Measurements from ENCODE around the gene G0S2. TPM values are rescaled to one million over a fixed set of nuclear protein-coding genes. Genes with fewer than 3 reads are reported as not detected.

The G0S2 gene
- total RNA-seq, 1 experiment from 2014 or later: 9.0 TPM

GRCh38 chr1:209667103-209667502 is 8.1 kb upstream of the G0S2 start:
- intact Hi-C loops (cut with micrococcal nuclease; ENCODE audit: unreplicated experiment): no loop called here

DNA sequence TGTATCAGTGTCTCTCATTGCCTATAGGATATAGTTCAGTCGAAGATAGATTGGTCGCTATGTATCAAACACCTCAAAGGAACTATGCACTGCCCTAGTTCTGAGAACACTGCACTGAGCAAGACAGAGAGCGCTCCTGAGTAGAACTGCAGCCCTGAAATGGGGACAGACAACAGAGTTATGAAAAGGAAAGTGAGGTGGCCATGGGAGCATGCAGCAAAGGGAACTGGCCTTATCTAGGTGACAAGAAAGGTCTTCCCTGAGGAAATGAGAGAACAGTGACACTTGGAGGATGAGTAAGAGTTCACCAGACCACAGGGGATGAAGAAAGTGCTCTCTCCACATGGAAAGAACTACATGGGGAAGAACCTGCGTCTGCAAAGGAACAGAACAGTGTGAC is 7.5 kb upstream of the G0S2 start:
- TF ChIP-seq EZH2 (IDR thresholded peaks at IDR 0.05; ENCODE audit: borderline replicate concordance, low read depth, low read length, poor library complexity, severe bottlenecking) (no peak), CTCF (conservative IDR thresholded peaks at IDR 0.05; ENCODE audit: low read depth, low read length) (no peak)
- ChIA-PET CTCF (no interaction called here), POLR2A (ENCODE audit: low non-redundant PET) (no interaction called here)
- no peak for DNase-seq (ENCODE audit: low spot score)
- Histone ChIP-seq H3K27ac (ENCODE audit: low read depth, low read length, poor library complexity, severe bottlenecking) (no peak overlapping the region), H3K4me3 (ENCODE audit: low read depth, low read length, poor library complexity, severe bottlenecking) (no peak overlapping the region), H3K4me1 (ENCODE audit: insufficient read depth, low read length, poor library complexity, severe bottlenecking) (no peaks in the 10 kb centered on the region), H3K36me3 (ENCODE audit: insufficient read depth, low read length, poor library complexity, severe bottlenecking) (no peaks in the 10 kb centered on the region), H3K9me3 (ENCODE audit: low read depth, low read length, poor library complexity, severe bottlenecking) (no peaks in the 10 kb centered on the region), H3K27me3 (replicated peaks; ENCODE audit: insufficient read depth, low read depth, low read length, poor library complexity) (no peaks in the 10 kb centered on the region)
- intact Hi-C loops (cut with micrococcal nuclease; ENCODE audit: unreplicated experiment): no loop called here
- BruUV-seq (replicated peaks): no TSS peak

More at GRCh38 chr1:209667103-209667502, 8.1 kb upstream of the G0S2 start:
- H3K27ac ChIP-seq (ENCODE audit: low read depth, low read length, poor library complexity, severe bottlenecking): no peak overlapping the region
- H3K4me3 ChIP-seq (ENCODE audit: low read depth, low read length, poor library complexity, severe bottlenecking): no peak overlapping the region
- TF ChIP-seq CTCF (conservative IDR thresholded peaks at IDR 0.05; ENCODE audit: low read depth, low read length): no peak
- no peak for TF ChIP-seq EZH2 (IDR thresholded peaks at IDR 0.05; ENCODE audit: borderline replicate concordance, low read depth, low read length, poor library complexity, severe bottlenecking)
- no peaks in the 10 kb centered on the region for H3K9me3 ChIP-seq (ENCODE audit: low read depth, low read length, poor library complexity, severe bottlenecking)
- H3K36me3 ChIP-seq (ENCODE audit: insufficient read depth, low read length, poor library complexity, severe bottlenecking): no peaks in the 10 kb centered on the region
- H3K27me3 ChIP-seq (replicated peaks; ENCODE audit: insufficient read depth, low read depth, low read length, poor library complexity): no peaks in the 10 kb centered on the region
- H3K4me1 ChIP-seq (ENCODE audit: insufficient read depth, low read length, poor library complexity, severe bottlenecking): peaks cover 2% of the 10 kb centered on the region
- ChIA-PET CTCF (no interaction called here), POLR2A (ENCODE audit: low non-redundant PET) (no interaction called here)
- BruUV-seq (replicated peaks): no TSS peak
- no peak for DNase-seq (ENCODE audit: low spot score)

DNA sequence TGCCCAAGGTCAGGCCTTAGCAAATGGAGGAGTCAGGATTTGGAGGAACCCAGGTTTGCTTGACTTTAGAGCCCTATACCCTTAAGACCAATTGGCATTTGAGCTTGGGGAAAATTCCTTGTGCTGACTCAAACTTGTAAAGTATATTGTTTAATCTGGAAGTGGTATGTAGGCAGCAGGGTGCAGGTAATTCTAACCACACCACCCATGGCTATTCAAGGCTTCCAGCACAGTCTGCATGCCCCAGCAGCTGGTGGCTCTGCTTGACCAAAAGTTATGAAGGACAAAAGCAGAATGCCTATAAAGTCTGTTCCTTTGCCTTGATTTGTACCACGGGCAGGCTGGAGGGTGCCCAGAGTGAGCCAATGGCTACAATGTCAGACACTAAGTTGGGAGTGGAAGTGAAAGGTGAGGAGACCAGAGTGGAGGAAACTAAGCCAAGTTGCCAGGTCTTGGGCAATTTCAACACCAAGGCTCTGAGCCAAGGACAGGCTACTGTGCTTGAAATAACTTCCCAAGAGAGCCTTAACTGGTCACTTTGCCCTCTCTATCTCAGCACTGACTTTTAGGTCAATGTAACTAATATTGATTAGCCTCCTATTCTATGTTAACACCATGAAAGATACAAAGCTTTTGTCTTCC is 4.7 kb upstream of the G0S2 start:
- intact Hi-C loops (cut with micrococcal nuclease; ENCODE audit: unreplicated experiment): no loop called here
- DNase-seq (ENCODE audit: low spot score): no peak
- no TSS peak for BruUV-seq (replicated peaks)
- TF ChIP-seq CTCF (conservative IDR thresholded peaks at IDR 0.05; ENCODE audit: low read depth, low read length) (no peak), EZH2 (IDR thresholded peaks at IDR 0.05; ENCODE audit: borderline replicate concordance, low read depth, low read length, poor library complexity, severe bottlenecking) (no peak)
- H3K4me3 ChIP-seq (ENCODE audit: low read depth, low read length, poor library complexity, severe bottlenecking): no peak overlapping the region
- no peak overlapping the region for H3K27ac ChIP-seq (ENCODE audit: low read depth, low read length, poor library complexity, severe bottlenecking)
- peaks cover 10% of the 10 kb centered on the region for H3K4me1 ChIP-seq (ENCODE audit: insufficient read depth, low read length, poor library complexity, severe bottlenecking)
- ChIA-PET CTCF (no interaction called here), POLR2A (ENCODE audit: low non-redundant PET) (no interaction called here)
- H3K9me3 ChIP-seq (ENCODE audit: low read depth, low read length, poor library complexity, severe bottlenecking): no peaks in the 10 kb centered on the region
- H3K36me3 ChIP-seq (ENCODE audit: insufficient read depth, low read length, poor library complexity, severe bottlenecking): no peaks in the 10 kb centered on the region
- H3K27me3 ChIP-seq (replicated peaks; ENCODE audit: insufficient read depth, low read depth, low read length, poor library complexity): peaks cover 9% of the 10 kb centered on the region

All from A673 (cell line).